ENCODE measurements around the gene INSYN2B.
"Not testable (repeated sequence)": the region's sequence is repeated elsewhere in the genome, so short reads cannot be mapped to it uniquely, and the experiment has no call there.

Gene INSYN2B

DNA sequence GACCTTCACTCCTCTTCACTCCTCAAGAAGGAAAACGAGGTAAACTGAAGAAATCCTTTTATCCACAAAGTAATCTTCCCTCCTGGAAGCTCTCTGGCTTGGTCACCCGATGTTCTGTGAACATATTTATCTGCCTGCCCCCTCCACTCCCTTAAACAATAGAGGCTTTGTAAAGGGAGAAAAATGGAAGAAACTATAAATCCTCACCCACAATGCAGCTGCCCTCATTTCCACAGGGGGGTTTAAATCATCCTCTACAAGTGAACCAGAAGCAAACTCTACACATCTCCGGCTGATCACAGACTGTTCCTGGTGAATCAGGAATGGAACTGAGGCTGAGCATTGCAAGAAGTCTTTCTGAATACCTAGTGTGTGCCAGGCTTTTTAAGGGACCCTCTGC lies 7.2 kb downstream of the INSYN2B start:
- no peak for DNase-seq (ENCODE audit: low read depth, low spot score)

DNA sequence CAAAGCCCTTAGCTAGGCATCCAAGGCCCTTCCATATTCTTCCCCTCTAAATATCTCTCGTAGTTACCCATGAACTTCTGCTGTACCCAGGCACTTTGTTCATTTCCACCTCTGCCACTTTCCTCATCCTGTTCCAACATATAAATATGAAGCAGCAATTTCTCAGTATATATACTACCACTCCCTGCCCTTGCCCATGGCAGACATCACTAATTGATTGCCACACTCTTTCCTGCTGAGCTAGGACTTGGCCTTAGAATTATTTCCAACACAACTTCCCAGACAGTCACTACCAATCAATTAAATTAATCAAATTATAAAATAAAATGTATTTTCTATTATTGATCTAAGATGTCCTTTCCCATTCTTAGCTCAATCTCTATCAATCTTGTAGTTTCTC lies 8.5 kb downstream of the INSYN2B start:
- DNase-seq (ENCODE audit: low read depth, low spot score) = no peak

DNA sequence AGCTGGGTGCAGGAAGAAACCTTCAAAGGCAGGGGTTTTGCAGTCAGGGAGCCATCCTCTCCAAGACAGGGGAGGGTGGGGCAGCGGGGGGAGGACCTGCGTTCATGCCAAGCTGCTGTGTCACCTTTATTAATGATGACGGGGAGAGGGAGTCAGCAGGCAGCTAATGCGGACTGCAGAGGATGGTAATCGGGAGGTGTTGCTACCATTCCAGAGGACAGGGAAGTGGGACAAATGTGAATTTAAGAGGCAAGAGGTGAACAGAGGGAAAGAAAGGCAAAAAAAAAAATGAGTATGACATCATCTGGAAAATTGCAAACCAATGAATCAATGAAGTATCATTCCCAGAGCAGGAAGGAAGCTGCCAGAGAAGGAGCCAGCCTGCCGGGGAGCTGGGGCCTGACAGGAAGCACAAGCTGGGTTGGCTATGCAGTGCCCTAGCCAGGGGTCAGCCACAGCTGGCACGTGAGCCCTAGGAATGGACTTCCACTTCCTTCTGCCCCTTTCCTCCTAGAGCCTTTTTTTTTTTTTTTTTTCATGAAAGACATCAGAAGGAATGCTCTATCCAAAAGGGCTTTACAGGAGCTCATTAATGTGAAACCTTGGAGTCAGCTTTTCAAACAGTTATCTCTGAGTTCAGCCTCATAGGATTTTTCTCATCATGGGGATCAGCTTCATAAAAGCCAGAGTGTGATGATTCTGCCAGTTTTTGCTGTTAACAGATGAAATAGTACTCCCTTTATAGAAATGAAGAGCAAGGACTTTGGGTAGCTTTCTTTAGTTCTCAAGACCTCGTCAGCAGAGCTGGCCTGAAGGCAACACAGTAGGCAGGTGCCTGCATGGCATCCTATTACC lies 9.2 kb downstream of the INSYN2B start:
- peak; percentile 40 for DNase-seq (ENCODE audit: low read depth, low spot score)

DNA sequence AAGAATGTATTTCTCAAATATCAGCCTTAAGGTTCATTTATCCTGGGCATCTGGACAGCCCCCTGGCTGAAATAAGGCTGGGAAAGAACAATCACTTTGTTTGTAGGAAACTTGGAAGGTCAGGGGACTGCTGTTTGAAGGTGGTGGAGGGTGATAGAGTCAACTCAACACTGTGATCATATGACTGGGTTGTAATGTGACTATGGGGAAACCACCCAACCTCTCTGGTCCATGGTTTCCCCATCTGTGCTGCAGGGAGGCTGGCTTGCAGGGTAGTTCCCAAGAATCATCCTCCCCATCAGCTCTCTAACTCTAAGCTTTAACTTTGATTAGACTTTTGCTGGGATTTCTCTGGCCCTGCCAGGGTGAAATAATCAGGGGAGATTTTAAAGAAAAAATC lies 10.0 kb downstream of the INSYN2B start:
- no peak for DNase-seq (ENCODE audit: low read depth, low spot score)

DNA sequence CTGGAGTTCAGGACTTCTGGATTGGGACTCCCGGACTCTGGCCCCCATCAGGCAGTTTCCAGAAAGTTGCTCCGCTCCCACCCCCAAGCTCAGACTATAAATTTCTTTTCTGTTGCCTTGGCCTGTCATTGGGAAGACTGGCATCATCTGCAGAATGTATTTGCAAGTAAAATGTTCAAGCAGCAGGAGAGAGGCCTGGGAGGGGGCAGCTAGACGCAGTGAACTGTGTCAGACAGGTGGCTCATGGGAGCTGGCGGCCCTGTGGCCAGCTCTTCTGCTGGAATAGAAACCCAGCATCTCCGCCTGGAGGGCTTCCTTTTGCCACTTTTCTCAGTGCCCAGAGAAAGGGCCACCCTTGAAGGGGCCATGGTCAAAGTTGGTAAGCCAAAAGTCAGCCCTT lies 16.0 kb downstream of the INSYN2B start:
- DNase-seq (ENCODE audit: low read depth, low spot score) = no peak

DNA sequence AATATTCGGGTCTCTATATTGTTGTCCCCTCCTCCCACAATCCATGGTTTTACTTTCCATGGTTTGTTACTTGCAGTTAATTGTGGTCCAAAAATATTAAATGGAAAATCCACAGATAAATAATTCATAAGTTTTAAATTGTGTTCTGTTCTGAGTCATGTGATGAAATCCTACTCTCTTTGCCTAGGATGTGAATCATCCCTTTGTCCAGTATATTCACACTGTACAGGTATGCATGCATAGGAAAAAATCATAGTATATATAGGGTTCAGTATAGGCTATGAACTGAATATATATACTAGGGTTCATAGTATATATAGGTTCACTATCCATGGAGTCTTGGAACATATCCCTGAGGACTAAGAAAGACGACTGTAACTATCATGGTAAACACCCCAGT lies 19.6 kb downstream of the INSYN2B start:
- no peak for DNase-seq (ENCODE audit: low read depth, low spot score)

DNA sequence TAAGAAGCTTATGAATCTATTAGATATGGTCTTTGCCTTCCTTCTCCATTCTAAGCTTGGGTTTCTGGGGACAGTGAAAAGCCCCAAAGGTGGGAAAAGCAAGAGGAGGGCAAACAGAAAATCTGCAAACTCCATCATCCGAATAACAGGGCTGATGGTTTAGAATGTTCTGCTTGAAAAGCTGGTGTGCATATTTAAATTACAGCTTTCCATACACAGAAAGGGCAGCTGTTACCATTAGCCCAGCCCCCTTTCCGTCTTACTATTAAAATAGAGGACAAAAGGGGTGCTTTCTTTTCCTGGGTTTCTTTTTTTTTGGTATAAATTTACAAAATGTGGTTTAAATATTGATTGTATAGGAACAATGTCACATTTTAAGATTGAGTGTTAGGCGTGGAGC lies 22.0 kb downstream of the INSYN2B start:
- no peak for DNase-seq (ENCODE audit: low read depth, low spot score)

DNA sequence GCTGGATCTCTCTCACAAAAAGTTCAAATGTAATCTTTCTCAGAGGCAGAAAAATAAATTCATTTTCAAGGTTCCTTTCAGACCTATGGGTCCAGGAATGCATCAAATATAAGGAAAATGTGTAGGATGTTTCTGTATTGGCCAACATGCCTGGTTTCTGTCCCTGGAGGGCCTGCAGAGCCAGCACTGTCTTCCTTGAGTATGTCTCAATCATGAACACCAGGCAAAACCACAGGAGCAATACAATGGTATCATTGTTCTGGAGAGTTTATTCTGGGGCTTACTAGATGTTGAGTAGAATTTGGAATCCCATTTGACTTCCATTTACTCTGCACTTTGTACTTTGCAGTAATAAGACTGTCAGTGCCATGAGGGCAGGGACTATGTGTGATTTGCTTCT lies 23.5 kb downstream of the INSYN2B start:
- no peak for DNase-seq (ENCODE audit: low read depth, low spot score)

DNA sequence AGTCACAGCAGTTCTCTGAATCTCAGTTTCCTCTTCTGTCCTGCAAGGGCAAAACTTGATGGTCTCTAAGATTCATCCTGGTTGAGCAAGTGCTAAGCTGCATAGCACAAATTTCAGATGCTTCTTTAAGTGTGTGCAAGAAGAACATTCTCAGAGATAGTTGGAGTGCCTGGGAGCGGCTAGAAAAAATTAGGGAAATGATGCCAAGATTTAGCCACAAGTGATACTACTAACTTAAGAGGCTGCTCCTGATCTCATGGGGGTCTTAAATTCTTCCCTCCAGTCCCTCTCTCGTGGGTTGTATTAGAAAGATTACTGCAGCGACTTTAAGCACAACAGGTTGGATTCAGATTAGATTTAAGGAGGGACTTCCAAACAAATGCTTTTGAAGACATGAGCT lies 24.2 kb downstream of the INSYN2B start:
- no peak for DNase-seq (ENCODE audit: low read depth, low spot score)

DNA sequence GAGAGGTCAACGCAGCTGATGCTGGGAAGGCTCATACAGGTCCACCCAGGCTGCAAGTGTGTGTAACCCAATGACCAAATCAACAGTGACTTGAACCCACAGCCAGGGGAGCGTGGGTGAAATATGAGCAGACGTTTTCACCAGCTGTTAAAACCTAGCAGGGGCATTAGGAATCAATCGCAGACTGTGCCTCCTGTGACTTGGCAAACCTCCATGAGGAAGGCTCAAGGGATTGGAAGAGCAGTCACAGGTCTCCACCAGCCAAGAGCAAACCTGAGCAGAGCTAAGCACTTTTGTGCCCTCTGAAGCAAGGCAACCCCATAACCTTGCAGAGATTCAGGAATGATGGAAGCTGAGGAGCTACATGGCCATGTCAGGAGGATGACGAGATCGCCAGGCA lies 25.5 kb downstream of the INSYN2B start:
- no peak for DNase-seq (ENCODE audit: low read depth, low spot score)

DNA sequence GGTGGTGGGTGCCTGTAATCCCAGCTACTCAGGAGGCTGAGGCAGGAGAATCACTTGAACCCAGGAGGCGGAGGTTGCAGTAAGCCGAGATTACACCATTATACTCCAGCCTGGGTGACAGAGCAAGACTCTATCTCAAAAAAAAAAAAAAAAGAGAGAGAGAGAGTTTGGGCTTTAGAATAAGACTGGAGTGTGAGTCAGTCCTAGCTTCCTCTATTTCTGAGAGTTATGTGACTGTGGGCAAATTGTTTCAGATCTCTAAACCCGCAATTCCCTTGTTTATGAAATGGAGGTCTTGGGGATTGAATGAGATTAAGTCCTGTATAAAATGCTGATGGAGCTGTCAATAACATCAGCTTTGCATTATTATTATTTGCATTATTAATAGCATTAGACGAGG lies 27.1 kb downstream of the INSYN2B start:
- DNase-seq (ENCODE audit: low read depth, low spot score) = not testable (repeated sequence)

DNA sequence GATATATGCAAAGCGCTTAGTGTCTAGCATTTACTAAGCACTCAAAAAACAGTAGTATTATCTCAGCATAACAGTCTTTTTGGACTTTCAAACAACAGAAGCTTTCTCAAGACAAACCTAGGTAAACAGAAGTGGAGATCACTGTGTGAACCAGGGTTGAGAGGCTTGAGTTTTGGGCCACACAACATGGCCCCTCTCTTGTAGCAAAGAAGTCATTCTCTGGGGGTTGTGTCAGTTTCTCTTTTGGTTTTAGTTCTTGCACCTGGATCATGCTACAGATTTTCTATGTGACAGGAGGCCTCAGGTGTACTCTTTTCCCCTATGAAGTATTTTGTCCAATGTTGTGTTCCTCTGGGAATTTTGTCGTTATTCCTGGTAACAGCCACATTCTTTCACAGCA lies 30.0 kb downstream of the INSYN2B start:
- DNase-seq (ENCODE audit: low read depth, low spot score) = no peak

DNA sequence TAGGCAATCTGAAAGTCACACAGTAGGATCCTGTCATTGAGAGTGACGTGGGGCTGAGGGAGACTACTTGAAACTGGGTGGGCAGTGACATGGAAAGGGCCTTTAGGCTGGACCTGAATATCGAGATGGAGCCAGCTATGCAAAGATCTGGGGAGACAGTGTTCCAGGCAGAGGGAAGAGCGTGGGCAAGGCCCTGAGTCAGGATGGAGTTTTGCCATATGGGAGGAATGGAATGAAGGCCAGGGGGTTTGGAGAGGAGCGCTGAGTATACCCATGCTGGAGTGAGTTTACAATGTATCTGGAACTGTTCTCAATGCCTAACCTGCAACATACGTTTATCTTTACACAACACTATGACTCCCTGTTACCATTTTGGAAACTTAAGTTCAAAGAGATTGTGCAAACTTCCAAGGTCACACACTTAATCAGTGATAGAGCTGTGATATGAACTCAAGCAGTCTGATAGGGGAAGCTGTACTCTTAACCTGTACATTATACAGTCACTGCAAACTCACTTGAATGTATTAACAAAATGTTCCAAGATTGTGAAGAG lies 33.5 kb downstream of the INSYN2B start:
- no peak for DNase-seq (ENCODE audit: low read depth, low spot score)

DNA sequence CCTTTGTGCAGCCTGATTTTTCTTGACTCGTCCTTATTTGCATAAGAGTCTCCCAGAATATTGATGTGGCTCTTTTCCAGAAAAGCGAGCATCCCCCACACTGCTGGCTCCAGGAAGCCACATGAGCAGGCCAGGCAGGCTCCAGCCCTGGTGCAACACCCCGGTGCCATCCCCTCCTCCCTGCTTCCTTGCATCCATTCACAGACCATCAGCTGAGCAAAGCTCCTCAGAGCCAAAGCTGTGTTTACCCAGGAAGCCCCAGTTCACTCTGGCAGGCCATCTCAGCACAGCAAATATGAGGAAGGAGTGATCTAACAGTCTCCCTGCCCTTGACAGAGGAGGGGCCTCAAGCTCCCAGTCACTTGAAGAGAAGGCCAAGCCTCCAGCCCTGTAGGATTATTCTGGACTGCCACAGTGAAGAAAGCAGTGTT lies 34.4 kb downstream of the INSYN2B start:
- DNase-seq (ENCODE audit: low read depth, low spot score) = peak; percentile 78

DNA sequence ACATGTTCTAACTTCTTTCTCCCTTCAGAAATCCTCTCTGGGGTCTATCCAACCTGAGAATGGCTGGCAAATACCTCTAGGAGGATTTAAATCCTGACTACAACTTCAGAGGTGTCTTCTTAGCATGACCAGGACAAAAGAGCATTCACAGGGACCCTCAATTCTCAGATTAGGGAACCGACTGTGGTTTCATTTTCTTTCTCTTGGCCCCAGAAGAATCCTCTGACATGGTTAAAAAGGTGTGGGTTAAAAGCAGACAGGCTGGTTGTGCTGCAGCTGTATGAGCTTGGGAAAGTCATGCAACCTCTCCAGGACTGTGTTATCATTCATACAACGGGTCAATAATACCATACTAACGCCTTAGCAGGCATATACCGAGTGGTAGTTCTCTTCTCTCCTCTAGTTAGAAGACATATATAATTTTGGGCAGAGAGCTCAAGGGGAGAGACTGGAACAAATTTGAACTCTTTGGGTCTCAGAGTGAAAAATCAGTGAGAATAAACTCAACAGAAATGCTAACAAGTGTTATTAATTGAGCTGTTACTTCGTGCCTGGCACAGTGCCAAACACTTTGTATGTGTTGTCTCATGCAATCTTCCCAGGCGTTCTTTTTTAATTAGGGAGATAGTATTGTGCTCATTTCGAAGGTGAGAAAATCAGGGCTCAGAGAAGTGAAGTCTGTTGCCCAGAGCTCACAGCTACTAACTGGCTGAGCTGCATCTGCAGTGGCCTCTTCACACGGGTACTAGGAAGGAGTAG lies 35.2 kb downstream of the INSYN2B start:
- no peak for DNase-seq (ENCODE audit: low read depth, low spot score)

DNA sequence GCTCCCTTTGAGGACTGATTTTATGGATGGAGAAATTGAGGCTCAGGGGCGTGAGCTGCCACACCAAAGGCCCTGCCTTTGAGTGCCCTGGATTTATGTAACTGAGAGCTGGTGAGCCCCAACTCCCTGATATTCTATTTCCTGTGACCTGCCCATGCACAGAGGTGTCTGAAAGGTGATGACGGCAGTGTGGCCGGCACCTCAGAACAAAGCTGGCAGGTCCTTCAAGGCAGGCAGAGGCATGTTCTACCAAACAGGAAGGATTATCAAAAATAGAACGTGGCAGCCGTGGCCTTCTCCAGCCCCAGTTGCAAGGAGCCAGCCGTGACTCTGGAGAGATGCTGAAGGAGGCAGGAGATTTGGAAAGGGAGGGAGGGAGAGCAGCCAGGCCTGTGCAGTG lies 36.2 kb downstream of the INSYN2B start:
- DNase-seq (ENCODE audit: low read depth, low spot score) = no peak

DNA sequence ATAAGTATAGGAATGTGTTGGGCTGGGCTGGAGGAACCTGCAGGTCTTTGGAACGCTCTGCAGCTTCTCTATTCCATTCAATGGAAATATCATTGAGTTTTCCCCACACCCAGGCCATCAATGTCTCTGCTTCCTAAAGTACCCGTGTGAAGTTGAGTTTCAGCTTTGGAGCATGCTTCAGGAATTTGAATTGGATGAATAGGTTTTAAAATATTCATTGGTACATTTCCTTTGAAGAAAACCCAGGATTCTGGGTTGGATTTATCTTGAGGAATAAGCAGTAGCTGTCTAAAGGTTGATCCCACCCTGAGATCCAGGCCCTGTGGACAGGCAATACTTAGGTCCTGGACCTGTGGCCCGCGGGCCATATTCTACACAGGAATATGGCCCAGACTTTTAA lies 37.3 kb downstream of the INSYN2B start:
- no peak for DNase-seq (ENCODE audit: low read depth, low spot score)

DNA sequence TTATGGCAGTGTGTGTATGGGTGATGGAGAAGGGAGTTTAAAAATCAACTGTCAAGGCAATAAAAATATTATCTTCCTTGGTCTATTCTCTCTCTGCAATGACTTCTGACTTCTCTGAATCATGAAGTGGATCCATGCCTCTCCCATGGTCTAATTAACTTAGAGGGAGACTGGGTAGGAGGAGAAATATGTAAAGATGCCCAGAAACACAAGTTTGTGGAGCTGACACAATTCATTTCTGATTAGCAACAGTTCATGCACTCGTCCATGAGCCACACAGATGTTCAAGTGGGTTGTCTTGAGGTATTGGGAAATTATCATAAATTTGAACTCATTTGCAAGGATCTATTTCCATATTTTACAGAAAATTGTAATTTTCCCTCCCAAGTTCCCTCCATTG lies 38.1 kb downstream of the INSYN2B start:
- no peak for DNase-seq (ENCODE audit: low read depth, low spot score)

DNA sequence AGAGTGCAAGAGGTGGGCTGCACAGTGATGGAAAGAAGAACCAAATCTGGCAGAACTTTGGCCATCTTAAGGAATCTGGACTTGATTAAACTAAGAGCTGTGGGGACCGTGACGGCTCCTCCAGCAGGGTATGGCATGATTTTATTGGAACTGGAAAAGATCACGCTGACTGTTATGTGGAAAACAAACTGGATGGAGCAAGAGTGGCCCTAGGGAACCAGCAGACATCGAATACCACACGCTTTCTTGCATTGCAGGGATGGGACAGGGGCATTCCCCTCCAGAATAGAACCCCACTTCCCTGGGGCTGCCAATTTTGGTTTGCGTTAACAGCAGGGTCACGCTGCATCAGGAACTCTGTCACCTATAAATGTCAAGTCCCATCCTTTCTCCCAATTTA lies 38.8 kb downstream of the INSYN2B start:
- DNase-seq (ENCODE audit: low read depth, low spot score) = no peak

DNA sequence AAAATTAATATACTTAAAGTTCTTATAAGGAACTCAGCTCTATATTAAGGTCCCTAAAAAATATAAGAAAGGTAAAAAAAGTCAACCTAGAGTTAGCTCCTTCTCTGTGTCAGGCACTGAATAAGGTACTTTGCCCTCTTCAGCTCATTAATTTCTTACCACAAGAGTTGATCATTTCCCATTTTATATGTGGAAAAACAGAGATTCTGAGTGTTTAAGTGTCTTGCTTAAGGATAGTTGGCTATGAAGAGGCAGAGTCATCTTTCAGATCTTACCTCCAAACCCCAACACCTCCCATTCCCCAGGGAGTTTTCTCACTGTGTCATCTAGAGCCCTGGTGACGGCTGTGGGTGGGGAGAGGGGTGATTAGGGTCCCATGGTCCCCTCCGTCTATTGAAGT lies 40.6 kb downstream of the INSYN2B start:
- no peak for DNase-seq (ENCODE audit: low read depth, low spot score)

DNA sequence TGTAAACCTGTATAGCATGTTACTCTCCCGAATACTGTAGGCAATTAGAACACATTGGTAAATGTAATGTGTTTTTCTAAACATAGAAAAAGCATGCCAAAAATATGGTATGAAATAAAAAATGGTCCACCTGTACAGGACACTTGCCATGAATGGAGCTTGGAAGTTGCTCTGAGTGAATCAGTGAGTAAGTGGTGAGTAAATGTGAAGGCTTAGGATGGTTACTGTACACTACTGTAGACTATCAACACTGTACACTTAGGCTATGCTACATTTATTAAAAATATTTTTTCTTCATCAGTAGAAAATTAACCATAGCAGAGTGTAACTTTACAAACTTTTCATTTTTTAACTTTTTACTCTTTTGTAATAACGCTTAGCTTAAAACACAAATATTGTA lies 41.9 kb downstream of the INSYN2B start:
- no peak for DNase-seq (ENCODE audit: low read depth, low spot score)

DNA sequence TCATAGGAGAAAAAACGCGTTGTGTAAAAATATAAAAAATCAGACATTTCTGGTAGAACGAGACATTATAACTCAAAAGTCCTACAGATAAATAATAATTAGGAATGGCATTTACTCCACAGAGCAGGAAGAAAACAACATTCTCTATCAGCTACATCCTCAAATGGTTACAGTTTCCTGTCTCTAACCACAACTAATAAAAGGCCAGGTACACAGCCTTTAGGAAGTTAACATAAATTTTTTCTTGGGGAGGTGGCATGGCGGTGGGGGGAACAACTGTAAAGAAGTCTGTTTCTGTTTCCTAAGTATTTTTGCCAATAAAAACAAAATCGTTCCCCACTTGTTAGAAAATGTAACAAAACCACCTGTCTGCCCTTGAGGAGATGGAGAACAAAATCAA lies 44.5 kb downstream of the INSYN2B start:
- no peak for DNase-seq (ENCODE audit: low read depth, low spot score)

DNA sequence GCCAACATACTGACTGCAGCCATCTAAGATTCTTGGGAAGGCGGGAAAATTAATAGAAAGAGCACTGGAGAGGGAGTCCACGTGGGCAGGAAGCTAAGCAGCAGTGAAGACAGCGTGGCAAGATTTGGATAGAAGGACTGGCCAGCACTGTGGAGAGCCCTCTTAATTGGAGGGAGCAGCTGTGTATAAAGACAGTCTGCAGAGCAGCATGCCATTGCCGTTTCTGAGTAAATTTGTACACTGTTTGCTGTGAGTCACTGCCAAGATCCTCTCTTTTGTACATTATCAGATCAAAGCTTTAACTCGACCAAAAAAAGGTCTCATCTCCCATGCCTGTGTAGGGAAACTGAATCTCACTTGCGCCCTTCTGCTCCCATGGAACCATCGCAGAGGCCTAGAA lies 45.3 kb downstream of the INSYN2B start:
- no peak for DNase-seq (ENCODE audit: low read depth, low spot score)

Data from smooth muscle cell of the brain vasculature (primary cell).